Endodermal cell (in vitro differentiated cells): ENCODE data around the gene DCTD. TPM values are rescaled to one million over a fixed set of nuclear protein-coding genes. Genes with fewer than 3 reads are reported as not detected.

Experiments
- DNase-seq: peaks from one replicate; pipeline ENCODE4 v3.0.0-alpha.2; 2017
- H3K27ac ChIP-seq: 2 replicates; pipeline ENCODE4 v1.5.1; 2013; ENCODE audit warnings: mild to moderate bottlenecking, low read depth, low read length, moderate library complexity
- H3K27me3 ChIP-seq: 2 replicates; pipeline ENCODE4 v1.6.1; 2013; ENCODE audit warnings: mild to moderate bottlenecking, low read length, moderate library complexity; ENCODE audit not compliant: insufficient read depth, control insufficient read depth, poor library complexity, severe bottlenecking
- H3K36me3 ChIP-seq: 2 replicates; pipeline ENCODE4 v1.7.0; 2013; ENCODE audit warnings: mild to moderate bottlenecking, low read length, moderate library complexity; ENCODE audit not compliant: control insufficient read depth, insufficient read depth
- H3K4me1 ChIP-seq: one replicate; pipeline ENCODE4 v1.7.0; 2013; ENCODE audit warnings: low read length; ENCODE audit not compliant: control insufficient read depth, insufficient read depth
- H3K4me3 ChIP-seq: 2 replicates; pipeline ENCODE4 v1.5.1; 2013; ENCODE audit warnings: mild to moderate bottlenecking, low read length, moderate library complexity
- H3K9ac ChIP-seq: 2 replicates; pipeline ENCODE4 v1.6.1; 2013; ENCODE audit warnings: mild to moderate bottlenecking, low read length, moderate library complexity; ENCODE audit not compliant: poor library complexity, severe bottlenecking; ENCODE audit errors: extremely low read depth
- H3K9me3 ChIP-seq: 2 replicates; pipeline ENCODE4 v1.6.1; 2013; ENCODE audit warnings: mild to moderate bottlenecking, low read length, moderate library complexity; ENCODE audit not compliant: control insufficient read depth
- H3K27ac Mint-ChIP-seq: 2 replicates; pipeline ENCODE4 v1.8.0; 2020; ENCODE audit warnings: mixed read lengths
- H3K27me3 Mint-ChIP-seq: 2 replicates; pipeline ENCODE4 v1.8.0; 2021; ENCODE audit warnings: mild to moderate bottlenecking, mixed read lengths; ENCODE audit not compliant: insufficient read depth
- H3K36me3 Mint-ChIP-seq: 2 replicates; pipeline ENCODE4 v1.8.0; 2020; ENCODE audit warnings: low read depth, mixed read lengths
- H3K4me1 Mint-ChIP-seq: 2 replicates; pipeline ENCODE4 v1.8.0; 2020; ENCODE audit warnings: mixed read lengths
- H3K4me3 Mint-ChIP-seq: 2 replicates; pipeline ENCODE4 v1.8.0; 2020; ENCODE audit warnings: mild to moderate bottlenecking, moderate library complexity, mixed read lengths
- H3K9me3 Mint-ChIP-seq: 2 replicates; pipeline ENCODE4 v1.8.0; 2020; ENCODE audit warnings: mild to moderate bottlenecking, mixed read lengths
- whole genome bisulfite sequencing, 2 experiments: methylation state at CpG; one replicate each; pipeline versions ENCODE4 v1.1.5 to v1.1.7; 2013; ENCODE audit warnings: missing lambda C conversion rate in 2 of 2, mixed read lengths in 1 of 2; ENCODE audit not compliant: insufficient coverage in 1 of 2, insufficient read length in 1 of 2; 5-methylcytosine and 5-hydroxymethylcytosine counted together
- total RNA-seq, 2 donors: library from RNA; stranded (reverse); fragmentation: NEBNext Ultra II Directional in 1 of 2; extraction: Animal tissue kit (Norgen Biotek cat#: 25700) in 1 of 2; gene quantifications; 2 replicates in 1 of 2; 3 replicates in 1 of 2; pipeline ENCODE4 v1.2.1, GENCODE V29; 2021
- TF ChIP-seq, protein P1 (sequence below): fragments of 200-600 bp; sonication (generic); conservative IDR thresholded peaks from 2 replicates; pipeline ENCODE4 v1.5.0; 2021; ENCODE audit warnings: antibody characterized with exemption, mild to moderate bottlenecking

DCTD gene
- total RNA-seq, 2 donors from 2014 or later = 104 to 111 TPM

DNA sequence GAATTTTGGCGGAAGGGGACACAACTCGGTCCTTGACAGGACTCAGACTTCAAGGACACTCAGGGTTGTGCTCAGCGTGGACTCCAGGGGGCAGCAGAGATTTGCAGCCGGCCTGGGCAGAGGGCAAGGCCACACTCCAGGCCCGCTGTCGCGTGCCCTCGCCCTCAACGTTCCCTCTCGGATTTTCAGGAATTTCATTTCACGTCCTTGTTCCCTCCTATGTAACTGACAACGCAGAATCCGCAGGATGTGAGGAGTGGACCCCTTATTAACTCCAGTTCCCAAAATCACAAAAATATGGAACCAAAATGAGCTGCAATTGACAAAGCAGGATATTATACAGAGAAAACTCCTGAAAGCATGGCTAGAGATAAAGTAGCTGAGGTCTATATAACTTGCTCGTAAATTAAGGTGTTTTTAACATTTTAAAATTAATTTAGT, 21.0 kb upstream of the DCTD start:
- TF ChIP-seq, protein P1, sequence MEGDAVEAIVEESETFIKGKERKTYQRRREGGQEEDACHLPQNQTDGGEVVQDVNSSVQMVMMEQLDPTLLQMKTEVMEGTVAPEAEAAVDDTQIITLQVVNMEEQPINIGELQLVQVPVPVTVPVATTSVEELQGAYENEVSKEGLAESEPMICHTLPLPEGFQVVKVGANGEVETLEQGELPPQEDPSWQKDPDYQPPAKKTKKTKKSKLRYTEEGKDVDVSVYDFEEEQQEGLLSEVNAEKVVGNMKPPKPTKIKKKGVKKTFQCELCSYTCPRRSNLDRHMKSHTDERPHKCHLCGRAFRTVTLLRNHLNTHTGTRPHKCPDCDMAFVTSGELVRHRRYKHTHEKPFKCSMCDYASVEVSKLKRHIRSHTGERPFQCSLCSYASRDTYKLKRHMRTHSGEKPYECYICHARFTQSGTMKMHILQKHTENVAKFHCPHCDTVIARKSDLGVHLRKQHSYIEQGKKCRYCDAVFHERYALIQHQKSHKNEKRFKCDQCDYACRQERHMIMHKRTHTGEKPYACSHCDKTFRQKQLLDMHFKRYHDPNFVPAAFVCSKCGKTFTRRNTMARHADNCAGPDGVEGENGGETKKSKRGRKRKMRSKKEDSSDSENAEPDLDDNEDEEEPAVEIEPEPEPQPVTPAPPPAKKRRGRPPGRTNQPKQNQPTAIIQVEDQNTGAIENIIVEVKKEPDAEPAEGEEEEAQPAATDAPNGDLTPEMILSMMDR = peak; percentile 96
- no peaks in the 10 kb centered on the region for H3K4me1 ChIP-seq
- no peak overlapping the region for H3K4me3 ChIP-seq
- no peak overlapping the region for H3K9ac ChIP-seq
- H3K27ac ChIP-seq = no peak overlapping the region
- no peaks in the 10 kb centered on the region for H3K9me3 ChIP-seq
- H3K27me3 ChIP-seq = peaks cover 6% of the 10 kb centered on the region
- Mint-ChIP-seq H3K4me3 (no peak overlapping the region), H3K27me3 (peaks cover 11% of the 10 kb centered on the region), H3K27ac (no peak overlapping the region), H3K4me1 (no peaks in the 10 kb centered on the region), H3K36me3 (no peaks in the 10 kb centered on the region), H3K9me3 (peaks cover 3% of the 10 kb centered on the region)
- DNase-seq = peak; percentile 96
- 23 to 25% methylated on average over 5 to 14 of the region's 14 CpGs for WGBS, 2 experiments
- H3K36me3 ChIP-seq = no peaks in the 10 kb centered on the region

- 68 to 81% methylated on average over 2 to 5 of the region's 5 CpGs for WGBS, 2 experiments
- H3K27ac ChIP-seq = no peak overlapping the region
- H3K4me3 ChIP-seq = no peak overlapping the region
- Mint-ChIP-seq H3K9me3 (peaks cover 3% of the 10 kb centered on the region), H3K4me3 (no peak overlapping the region), H3K27ac (no peak overlapping the region), H3K36me3 (no peaks in the 10 kb centered on the region), H3K27me3 (peaks cover 8% of the 10 kb centered on the region), H3K4me1 (no peaks in the 10 kb centered on the region)
- TF ChIP-seq, protein P1 = no peak
- H3K4me1 ChIP-seq = no peaks in the 10 kb centered on the region
- H3K9me3 ChIP-seq = no peaks in the 10 kb centered on the region
- no peak overlapping the region for H3K9ac ChIP-seq
- H3K36me3 ChIP-seq = no peaks in the 10 kb centered on the region
- no peaks in the 10 kb centered on the region for H3K27me3 ChIP-seq
- no peak for DNase-seq
Observed at GRCh38 chr4:182937268-182938204, 20.4 kb upstream of the DCTD start.

DNA sequence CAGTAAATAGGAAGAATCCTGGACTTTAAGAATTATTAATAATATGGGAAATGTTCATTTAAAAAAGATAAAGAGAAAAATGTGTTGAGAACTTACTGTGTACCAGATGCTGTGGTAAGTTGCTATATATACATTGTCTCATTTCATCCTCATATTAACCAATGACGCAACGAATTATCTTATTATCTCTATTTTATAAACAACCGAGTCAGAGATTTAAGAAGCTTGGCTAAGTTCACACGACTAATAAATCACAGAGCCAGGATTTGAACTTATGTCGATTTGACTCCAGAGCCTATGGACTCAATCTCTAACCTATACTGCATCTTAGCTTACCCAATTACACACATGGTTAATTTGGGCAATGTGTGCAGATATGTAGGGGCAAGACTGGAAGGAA, 15.5 kb upstream of the DCTD start:
- H3K27me3 Mint-ChIP-seq = peaks cover 2% of the 10 kb centered on the region
- H3K4me3 Mint-ChIP-seq = no peak overlapping the region
- Histone ChIP-seq H3K9me3 (no peaks in the 10 kb centered on the region), H3K4me1 (no peaks in the 10 kb centered on the region), H3K36me3 (no peaks in the 10 kb centered on the region), H3K4me3 (no peak overlapping the region), H3K9ac (no peak overlapping the region), H3K27me3 (no peaks in the 10 kb centered on the region), H3K27ac (no peak overlapping the region)
- no peak overlapping the region for H3K27ac Mint-ChIP-seq
- WGBS, 2 experiments = 96% methylated on average over 5 of the region's 5 CpGs; no CpG with 5 or more reads in 1 of the 2 experiments
- no peak for DNase-seq
- H3K36me3 Mint-ChIP-seq = no peaks in the 10 kb centered on the region
- H3K4me1 Mint-ChIP-seq = no peaks in the 10 kb centered on the region
- TF ChIP-seq, protein P1 = no peak
- H3K9me3 Mint-ChIP-seq = no peaks in the 10 kb centered on the region
